ENCODE data around the gene DZIP1L.

DNA sequence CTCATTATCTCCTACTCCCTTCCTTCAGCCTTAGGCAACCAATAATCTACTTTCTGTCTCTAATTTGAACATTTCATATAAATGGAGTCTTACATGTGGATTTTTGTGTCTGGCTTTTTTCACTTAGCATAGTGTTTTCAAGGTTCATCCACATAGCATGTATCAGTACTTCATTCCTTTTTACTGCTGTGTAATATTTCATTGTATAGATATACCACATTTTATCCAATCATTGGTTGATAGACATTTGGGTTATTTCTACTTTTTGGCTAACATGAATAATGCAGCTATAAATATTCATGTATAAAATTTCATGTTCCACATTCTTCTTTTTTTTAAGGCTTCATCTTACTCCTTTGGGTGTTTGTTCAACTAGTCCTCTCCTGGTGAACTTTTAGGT lies 39.1 kb upstream of the DZIP1L start:
- no peak for TF ChIP-seq FOS (IDR thresholded peaks at IDR 0.05; ENCODE audit: borderline replicate concordance, insufficient read depth, low read length)
- no peak for TF ChIP-seq POLR2A (IDR thresholded peaks at IDR 0.05; ENCODE audit: low read depth, low read length)
- TF ChIP-seq, protein P1, sequence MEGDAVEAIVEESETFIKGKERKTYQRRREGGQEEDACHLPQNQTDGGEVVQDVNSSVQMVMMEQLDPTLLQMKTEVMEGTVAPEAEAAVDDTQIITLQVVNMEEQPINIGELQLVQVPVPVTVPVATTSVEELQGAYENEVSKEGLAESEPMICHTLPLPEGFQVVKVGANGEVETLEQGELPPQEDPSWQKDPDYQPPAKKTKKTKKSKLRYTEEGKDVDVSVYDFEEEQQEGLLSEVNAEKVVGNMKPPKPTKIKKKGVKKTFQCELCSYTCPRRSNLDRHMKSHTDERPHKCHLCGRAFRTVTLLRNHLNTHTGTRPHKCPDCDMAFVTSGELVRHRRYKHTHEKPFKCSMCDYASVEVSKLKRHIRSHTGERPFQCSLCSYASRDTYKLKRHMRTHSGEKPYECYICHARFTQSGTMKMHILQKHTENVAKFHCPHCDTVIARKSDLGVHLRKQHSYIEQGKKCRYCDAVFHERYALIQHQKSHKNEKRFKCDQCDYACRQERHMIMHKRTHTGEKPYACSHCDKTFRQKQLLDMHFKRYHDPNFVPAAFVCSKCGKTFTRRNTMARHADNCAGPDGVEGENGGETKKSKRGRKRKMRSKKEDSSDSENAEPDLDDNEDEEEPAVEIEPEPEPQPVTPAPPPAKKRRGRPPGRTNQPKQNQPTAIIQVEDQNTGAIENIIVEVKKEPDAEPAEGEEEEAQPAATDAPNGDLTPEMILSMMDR (IDR thresholded peaks at IDR 0.05; ENCODE audit: extremely low read depth in 1 of 2, insufficient read depth in 1 of 2, low read depth in 1 of 2, low read length in 2 of 2) = no peak
- no peak for TF ChIP-seq JUN (IDR thresholded peaks at IDR 0.05; ENCODE audit: borderline replicate concordance, insufficient read depth, insufficient read length, low read depth)
- TF ChIP-seq EZH2 (IDR thresholded peaks at IDR 0.05; ENCODE audit: borderline replicate concordance, low read depth, low read length, severe bottlenecking) = no peak
- TF ChIP-seq MYC (IDR thresholded peaks at IDR 0.05; ENCODE audit: low read depth, low read length) = no peak
- TF ChIP-seq POLR2AphosphoS5 (IDR thresholded peaks at IDR 0.05; ENCODE audit: insufficient read depth, low read depth, low read length) = no peak
- TF ChIP-seq, protein P2, sequence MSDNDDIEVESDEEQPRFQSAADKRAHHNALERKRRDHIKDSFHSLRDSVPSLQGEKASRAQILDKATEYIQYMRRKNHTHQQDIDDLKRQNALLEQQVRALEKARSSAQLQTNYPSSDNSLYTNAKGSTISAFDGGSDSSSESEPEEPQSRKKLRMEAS (IDR thresholded peaks at IDR 0.05; ENCODE audit: insufficient read depth, insufficient read length) = no peak
- TF ChIP-seq GATA2 (IDR thresholded peaks at IDR 0.05; ENCODE audit: insufficient read depth, insufficient read length, low read depth, low read length) = no peak

Data from endothelial cell of umbilical vein (primary cell).